Neutrophil (primary cell): ENCODE measurements around the gene GRIP1.

Source experiments
- H3K27ac ChIP-seq: fragments of 200-600 bp; sonication (generic); 2 replicates; pipeline ENCODE4 v1.5.1; 2016; ENCODE audit warnings: mild to moderate bottlenecking, moderate library complexity
- H3K27me3 ChIP-seq: fragments of 200-600 bp; sonication (generic); 2 replicates; pipeline ENCODE4 v1.6.0; 2016; ENCODE audit warnings: mild to moderate bottlenecking
- H3K36me3 ChIP-seq: fragments of 200-600 bp; sonication (generic); 2 replicates; pipeline ENCODE4 v1.5.1; 2017
- H3K4me1 ChIP-seq, 2 experiments: fragments of 200-600 bp in 1 of 2; sonication (generic) in 1 of 2; 1 replicate in 1 of 2; 2 replicates in 1 of 2; pipeline versions ENCODE4 v1.5.1 to v1.6.1; 2013 to 2016; ENCODE audit warnings: low read depth in 1 of 2, low read length in 1 of 2, mild to moderate bottlenecking in 1 of 2, moderate library complexity in 1 of 2; ENCODE audit not compliant: control insufficient read depth in 1 of 2, insufficient read depth in 1 of 2
- H3K4me3 ChIP-seq, 2 experiments: fragments of 200-600 bp in 1 of 2; sonication (generic) in 1 of 2; 1 replicate in 1 of 2; 2 replicates in 1 of 2; pipeline ENCODE4 v1.5.1; 2013 to 2016; ENCODE audit warnings: low read depth in 1 of 2, low read length in 1 of 2, mild to moderate bottlenecking in 1 of 2, moderate library complexity in 1 of 2
- H3K9me3 ChIP-seq: fragments of 200-600 bp; sonication (generic); 2 replicates; pipeline ENCODE4 v1.5.1; 2016
- CTCF ChIP-seq: fragments of 200-600 bp; sonication (generic); IDR thresholded peaks from 2 replicates; pipeline ENCODE4 v1.5.1; 2016; ENCODE audit warnings: antibody characterized with exemption

The GRIP1 gene

GRCh38 chr12:66456612-66457011 is 222.3 kb downstream of the GRIP1 start:
- H3K27me3 ChIP-seq, result no peaks in the 10 kb centered on the region
- no peaks in the 10 kb centered on the region for H3K36me3 ChIP-seq
- TF ChIP-seq CTCF, result no peak
- no peak overlapping the region for H3K27ac ChIP-seq
- H3K4me3 ChIP-seq, result no peak overlapping the region
- H3K9me3 ChIP-seq, result no peaks in the 10 kb centered on the region
- no peaks in the 10 kb centered on the region for H3K4me1 ChIP-seq

GRCh38 chr12:66453844-66454243 is 225.0 kb downstream of the GRIP1 start:
- Histone ChIP-seq H3K36me3 (no peaks in the 10 kb centered on the region), H3K4me1 (no peaks in the 10 kb centered on the region), H3K4me3 (no peak overlapping the region), H3K27ac (no peak overlapping the region), H3K27me3 (no peaks in the 10 kb centered on the region), H3K9me3 (no peaks in the 10 kb centered on the region)
- TF ChIP-seq CTCF, result no peak

- no peaks in the 10 kb centered on the region for H3K36me3 ChIP-seq
- no peaks in the 10 kb centered on the region for H3K4me1 ChIP-seq
- H3K4me3 ChIP-seq, result no peak overlapping the region
These were observed 225.8 kb downstream of the GRIP1 start for GRCh38 chr12:66453120-66453519.

GRCh38 chr12:66449531-66449930 is 229.3 kb downstream of the GRIP1 start:
- Histone ChIP-seq H3K4me3 (no peak overlapping the region), H3K27ac (no peak overlapping the region), H3K4me1 (no peaks in the 10 kb centered on the region), H3K36me3 (no peaks in the 10 kb centered on the region), H3K9me3 (no peaks in the 10 kb centered on the region), H3K27me3 (no peaks in the 10 kb centered on the region)
- no peak for TF ChIP-seq CTCF

More at GRCh38 chr12:66453120-66453519, 225.8 kb downstream of the GRIP1 start:
- TF ChIP-seq CTCF, result no peak
- no peaks in the 10 kb centered on the region for H3K9me3 ChIP-seq
- H3K27ac ChIP-seq, result no peak overlapping the region
- no peaks in the 10 kb centered on the region for H3K27me3 ChIP-seq

DNA sequence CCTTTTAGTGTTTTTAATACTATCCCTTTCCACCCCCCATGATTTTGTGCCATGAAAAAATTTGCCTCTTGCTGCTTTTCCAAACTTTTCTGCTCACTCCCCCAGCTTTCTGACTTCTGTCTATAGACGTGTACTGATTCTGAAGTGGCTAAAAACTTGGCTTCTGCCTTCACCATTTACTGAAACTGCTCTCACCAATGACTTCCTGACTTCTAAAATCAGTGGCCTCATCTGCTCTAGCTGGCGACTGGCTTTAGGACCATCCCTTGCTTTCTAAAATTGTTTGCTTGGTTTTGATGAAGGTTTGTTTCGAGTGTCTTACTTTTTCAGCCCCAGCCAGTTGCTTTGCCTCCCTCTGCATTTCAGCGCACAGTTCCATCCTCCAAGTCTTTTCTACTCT is 231.2 kb downstream of the GRIP1 start:
- no peak for TF ChIP-seq CTCF
- no peaks in the 10 kb centered on the region for H3K27me3 ChIP-seq
- no peaks in the 10 kb centered on the region for H3K9me3 ChIP-seq

GRCh38 chr12:66446276-66446675 is 232.6 kb downstream of the GRIP1 start:
- H3K27ac ChIP-seq, result no peak overlapping the region
- no peaks in the 10 kb centered on the region for H3K4me1 ChIP-seq
- no peak for TF ChIP-seq CTCF
- no peaks in the 10 kb centered on the region for H3K27me3 ChIP-seq
- H3K36me3 ChIP-seq, result no peaks in the 10 kb centered on the region
- no peaks in the 10 kb centered on the region for H3K9me3 ChIP-seq
- H3K4me3 ChIP-seq, result no peak overlapping the region

More for the DNA sequence above, 231.2 kb downstream of the GRIP1 start:
- H3K27ac ChIP-seq, result no peak overlapping the region
- H3K4me1 ChIP-seq, result no peaks in the 10 kb centered on the region
- H3K36me3 ChIP-seq, result no peaks in the 10 kb centered on the region
- no peak overlapping the region for H3K4me3 ChIP-seq
